Liver (tissue), 3 donors: ENCODE data around the gene WDR11.

Experiments
- RXRA ChIP-seq, 2 donors: IDR thresholded peaks; 2 replicates each; pipeline ENCODE4 v1.6.1; 2017 to 2018; ENCODE audit warnings: antibody characterized with exemption in 2 of 2, mild to moderate bottlenecking in 1 of 2
- SP1 ChIP-seq: IDR thresholded peaks from 2 replicates; pipeline ENCODE4 v1.6.1; 2018; ENCODE audit warnings: antibody characterized with exemption, mild to moderate bottlenecking
- TAF1 ChIP-seq: conservative IDR thresholded peaks from 2 replicates; pipeline ENCODE4 v1.6.1; 2016; ENCODE audit warnings: antibody characterized with exemption, mild to moderate bottlenecking
- YY1 ChIP-seq: IDR thresholded peaks from 2 replicates; pipeline ENCODE4 v1.6.1; 2016; ENCODE audit warnings: antibody characterized with exemption, mild to moderate bottlenecking
- TF ChIP-seq, protein P1 (sequence below): fragments of 150-350 bp; IDR thresholded peaks from 2 replicates; pipeline ENCODE4 v1.5.1; 2017; ENCODE audit warnings: improper control_type of control experiment, low read depth, low read length; ENCODE audit not compliant: missing input control
- TF ChIP-seq, protein P2 (sequence below): IDR thresholded peaks from 2 replicates; pipeline ENCODE4 v1.6.1; 2016; ENCODE audit warnings: antibody characterized with exemption
- donor health status: healthy.
- donor health status: healthy.

DNA sequence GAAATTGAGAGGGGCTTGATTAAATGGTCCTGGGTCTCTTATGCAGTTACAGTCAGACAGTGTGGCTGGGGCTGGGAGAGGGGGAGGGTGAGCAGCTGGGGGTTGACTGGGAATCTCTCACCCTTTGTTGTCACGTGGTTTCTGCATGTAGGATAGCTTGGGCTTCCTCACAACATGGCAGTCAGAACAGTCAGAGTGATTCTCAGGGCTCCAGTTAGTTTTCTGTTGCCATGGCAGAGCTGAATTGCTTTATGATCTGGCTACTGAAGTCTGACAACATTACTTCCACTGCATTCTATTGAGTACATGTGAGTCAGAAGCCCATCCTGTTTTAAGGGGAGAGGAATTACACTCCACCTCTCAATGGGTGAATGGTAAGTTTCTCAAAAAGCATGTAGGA, 102.7 kb downstream of the WDR11 start:
- TF ChIP-seq, protein P1, sequence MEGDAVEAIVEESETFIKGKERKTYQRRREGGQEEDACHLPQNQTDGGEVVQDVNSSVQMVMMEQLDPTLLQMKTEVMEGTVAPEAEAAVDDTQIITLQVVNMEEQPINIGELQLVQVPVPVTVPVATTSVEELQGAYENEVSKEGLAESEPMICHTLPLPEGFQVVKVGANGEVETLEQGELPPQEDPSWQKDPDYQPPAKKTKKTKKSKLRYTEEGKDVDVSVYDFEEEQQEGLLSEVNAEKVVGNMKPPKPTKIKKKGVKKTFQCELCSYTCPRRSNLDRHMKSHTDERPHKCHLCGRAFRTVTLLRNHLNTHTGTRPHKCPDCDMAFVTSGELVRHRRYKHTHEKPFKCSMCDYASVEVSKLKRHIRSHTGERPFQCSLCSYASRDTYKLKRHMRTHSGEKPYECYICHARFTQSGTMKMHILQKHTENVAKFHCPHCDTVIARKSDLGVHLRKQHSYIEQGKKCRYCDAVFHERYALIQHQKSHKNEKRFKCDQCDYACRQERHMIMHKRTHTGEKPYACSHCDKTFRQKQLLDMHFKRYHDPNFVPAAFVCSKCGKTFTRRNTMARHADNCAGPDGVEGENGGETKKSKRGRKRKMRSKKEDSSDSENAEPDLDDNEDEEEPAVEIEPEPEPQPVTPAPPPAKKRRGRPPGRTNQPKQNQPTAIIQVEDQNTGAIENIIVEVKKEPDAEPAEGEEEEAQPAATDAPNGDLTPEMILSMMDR, result no peak
- TF ChIP-seq, protein P2, sequence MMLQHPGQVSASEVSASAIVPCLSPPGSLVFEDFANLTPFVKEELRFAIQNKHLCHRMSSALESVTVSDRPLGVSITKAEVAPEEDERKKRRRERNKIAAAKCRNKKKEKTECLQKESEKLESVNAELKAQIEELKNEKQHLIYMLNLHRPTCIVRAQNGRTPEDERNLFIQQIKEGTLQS, result no peak
- TF ChIP-seq SP1 (no peak), TAF1 (no peak), YY1 (no peak), RXRA (IDR thresholded peaks at IDR 0.05) (no peak)
